ENCODE results near the gene CAMTA1. TPM values are rescaled to one million over a fixed set of nuclear protein-coding genes. Genes with fewer than 3 reads are reported as not detected.
A peak's percentile ranks its signal among the peaks of the same experiment; 100 is the strongest.

Gene CAMTA1
- total and polyA plus RNA-seq, 9 of the 15 experiments (the other 6 are each of a cell fraction or from before 2014, with no cell fraction given), result 43.9 to 161 (median 65.9) TPM

DNA sequence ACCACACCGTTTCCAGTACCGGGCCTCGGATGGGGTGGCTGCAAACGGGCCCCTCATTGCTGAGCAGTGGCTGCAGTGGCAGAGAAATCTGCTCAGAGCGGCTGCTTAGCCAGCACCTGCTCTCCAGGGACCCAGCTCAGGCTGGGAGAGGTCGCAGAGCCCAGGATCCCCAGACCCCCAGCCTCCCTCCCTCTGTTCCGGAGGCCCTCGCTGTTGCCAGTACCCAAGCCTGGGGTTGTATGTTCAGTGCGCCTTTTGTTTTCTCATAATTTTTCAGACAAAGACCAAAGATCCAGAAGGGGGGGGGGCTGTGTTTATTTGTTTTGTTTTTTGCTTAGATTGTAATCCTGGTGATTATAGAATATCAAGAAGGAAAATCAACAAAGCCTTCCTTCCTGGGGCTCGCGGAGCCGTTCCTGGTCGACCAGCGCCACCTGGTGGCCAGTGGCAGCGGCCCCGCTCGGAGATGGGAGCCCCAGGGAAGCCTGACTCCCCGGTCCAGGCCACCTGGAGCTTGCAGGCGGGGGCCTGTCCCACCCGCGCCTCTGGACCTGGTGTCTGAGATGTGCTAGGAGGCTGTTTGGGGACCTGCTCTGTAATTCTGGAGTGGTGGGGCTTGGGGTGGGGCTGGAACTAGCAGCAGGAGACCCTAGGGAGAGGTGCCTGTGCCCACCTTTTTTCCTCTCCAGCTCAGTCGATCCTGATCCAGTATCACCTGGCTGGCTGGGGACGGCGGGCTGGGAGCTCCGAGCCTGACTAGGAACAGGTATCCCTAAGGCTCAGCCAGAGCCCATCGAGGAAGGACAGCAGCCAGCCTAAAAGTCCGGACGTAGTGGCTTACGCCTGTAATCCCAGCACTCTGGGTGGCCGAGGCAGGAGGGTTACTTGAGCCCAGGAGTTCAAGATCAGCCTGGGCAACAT is 862.0 kb downstream of the CAMTA1 start:
- no peak overlapping the region for H2AFZ ChIP-seq (ENCODE audit: low read depth, low read length)
- H3K9me3 ChIP-seq (replicated peaks; ENCODE audit: control insufficient read depth, insufficient read depth, low read depth, low read length), result no peaks in the 10 kb centered on the region
- no peaks in the 10 kb centered on the region for H3K79me2 ChIP-seq (ENCODE audit: control insufficient read depth, insufficient read depth, low read length)
- in situ Hi-C loops (cut with MboI), result loop anchor here (10.0 kb wide), 1 partner anchor 422 kb away; no protein-coding TSS in a partner anchor
- H3K9me1 ChIP-seq (ENCODE audit: control insufficient read depth, insufficient read depth, low read length), result peaks cover 7% of the 10 kb centered on the region
- BruUV-seq (replicated peaks), result no TSS peak
- intact Hi-C loops (cut with micrococcal nuclease), result loop anchor here (5.0 to 10.0 kb wide), 2 partner anchors 192 to 425 kb away; no protein-coding TSS in a partner anchor
- H3K9ac ChIP-seq (ENCODE audit: insufficient read depth in 1 of 2, low read depth in 2 of 2, low read length in 2 of 2), result no peak overlapping the region; a peak in 1 of 4 replicates
- CTCF ChIA-PET (ENCODE audit: low intra/inter-chr PET ratio), result interaction anchor here (0.9 to 1.7 kb wide), 5 partner anchors 193 to 928 kb away, joined by 3 to 6 read pairs (median 5); no protein-coding TSS in a partner anchor
- no peaks in the 10 kb centered on the region for H3K36me3 ChIP-seq (ENCODE audit: control insufficient read depth, insufficient read depth, low read length)
- H3K4me2 ChIP-seq (ENCODE audit: insufficient read depth, low read length), result no peak overlapping the region
- ATAC-seq (peak; percentile 94), DNase-seq (ENCODE audit: extremely low read depth in 1 of 4, low spot score in 3 of 4) (peak; percentile 68 to 95 (median 92)), FAIRE-seq (peak; percentile 70)
- POLR2A ChIA-PET, result interaction anchor here (0.7 to 1.5 kb wide), 2 partner anchors 16 to 185 kb away, joined by 3 read pairs; no protein-coding TSS in a partner anchor
- no peak overlapping the region for H3K27ac ChIP-seq (ENCODE audit: extremely low read depth, low read depth, low read length)
- H3K4me3 ChIP-seq, result no peak overlapping the region
- WGBS (ENCODE audit: insufficient coverage, low coverage, missing lambda C conversion rate), result 28% methylated on average over 30 of the region's 30 CpGs
- peaks cover 0 to 9% of the 10 kb centered on the region in 2 experiments; a peak in 1 of 5 replicates for H3K4me1 ChIP-seq (replicated peaks in 1 of 2; ENCODE audit: control insufficient read depth in 2 of 2, insufficient read depth in 2 of 2, low read length in 2 of 2)
- peaks cover 22 to 59% of the 10 kb centered on the region in 2 experiments; a peak in 3 of 5 replicates for H3K27me3 ChIP-seq (ENCODE audit: control insufficient read depth in 2 of 2, insufficient read depth in 2 of 2, low read length in 2 of 2)
- H4K20me1 ChIP-seq (replicated peaks; ENCODE audit: control insufficient read depth, insufficient read depth, low read length), result peaks cover 14% of the 10 kb centered on the region; the same call in 1 of the 2 replicates
- TF ChIP-seq SMC3 (conservative IDR thresholded peaks at IDR 0.05; ENCODE audit: insufficient read depth, low read depth, low read length) (peak; percentile 96), RAD21 (CRISPR knock-in tag; conservative IDR thresholded peaks at IDR 0.05 in 1 of 2, IDR thresholded peaks at IDR 0.05 in 1 of 2) (peak; percentile 95 to 97), KLF1 (tag; IDR thresholded peaks at IDR 0.05) (no peak), STAG1 (CRISPR knock-in tag; IDR thresholded peaks at IDR 0.05; ENCODE audit: borderline replicate concordance) (peak; percentile 57; the same call in 1 of the 2 replicates), PML (IDR thresholded peaks at IDR 0.05; ENCODE audit: low read length) (no peak), RB1 (IDR thresholded peaks at IDR 0.05; ENCODE audit: low read depth) (0 out of 2 replicates have a peak, but pooled peaks have one; percentile 24), ZKSCAN1 (IDR thresholded peaks at IDR 0.05; ENCODE audit: low read depth, low read length) (no peak), CTCF (IDR thresholded peaks at IDR 0.05 in 2 of 3, conservative IDR thresholded peaks at IDR 0.05 in 1 of 3; ENCODE audit: insufficient read depth in 2 of 3, low read depth in 1 of 3, low read length in 3 of 3) (peak; percentile 92 to 94 (median 92)), NCOA6 (IDR thresholded peaks at IDR 0.05) (no peak), SOX6 (IDR thresholded peaks at IDR 0.05) (peak; percentile 31; the same call in 1 of the 2 replicates), XRCC5 (IDR thresholded peaks at IDR 0.05; ENCODE audit: low read depth, low read length) (peak; percentile 61; the same call in 1 of the 2 replicates), MYC (IDR thresholded peaks at IDR 0.05; ENCODE audit: low read depth, low read length) (0 out of 2 replicates have a peak, but pooled peaks have one; percentile 13), MYC (CRISPR knock-in tag; IDR thresholded peaks at IDR 0.05; ENCODE audit: borderline replicate concordance, low read depth) (no peak), CC2D1A (IDR thresholded peaks at IDR 0.05) (peak; percentile 71)
